K562 (cell line): Measurements from ENCODE around the gene B3GAT3. TPM values are rescaled to one million over a fixed set of nuclear protein-coding genes. Genes with fewer than 3 reads are reported as not detected.
"Not testable (repeated sequence)": the region's sequence is repeated elsewhere in the genome, so short reads cannot be mapped to it uniquely, and the experiment has no call there.

Source experiments
- ATAC-seq: fragments of 200-7000 bp; cut with Tn5 transposase; 3 replicates; pipeline ENCODE4 v1.9.1; 2020; ENCODE audit warnings: moderate library complexity
- BruUV-seq: library from RNA; stranded (reverse); fragments of 400-500 nt; replicated peaks from 2 replicates; lab custom pipeline; 2021; lab: Mats Ljungman, UMichigan
- CTCF ChIA-PET: fragments of 300-600 bp; formaldehyde crosslinking; extraction: SDS; loops from one replicate; lab custom pipeline; 2021; ENCODE audit warnings: low intra/inter-chr PET ratio; lab: Yijun Ruan, JAX
- POLR2A ChIA-PET: fragments of 300-600, 350-650 bp; sonication (Branson Sonifier 250); formaldehyde crosslinking; extraction: SDS; loops from one replicate; lab custom pipeline; 2021; ENCODE audit warnings: antibody characterized with exemption, inconsistent platforms; lab: Yijun Ruan, JAX
- DNase-seq, 4 experiments: peaks; one replicate each; pipeline versions ENCODE4 v3.0.0 to v3.0.0-alpha.2; 2011 to 2018; ENCODE audit warnings: low spot score in 3 of 4, mixed read lengths in 3 of 4; ENCODE audit errors: extremely low read depth in 1 of 4
- FAIRE-seq: peaks from 2 replicates; lab custom pipeline; 2011; peaks lifted over from hg19 to GRCh38; lab: Jason Lieb, UNC
- H2AFZ ChIP-seq: 2 replicates; pipeline ENCODE4 v1.6.0; 2011; ENCODE audit warnings: low read depth, low read length, control low read depth, inconsistent platforms
- H3K27ac ChIP-seq: fragments of 200-600 bp; 3 replicates; pipeline ENCODE4 v1.8.0; 2011; ENCODE audit warnings: low read depth, mild to moderate bottlenecking, control low read depth, inconsistent platforms, low read length, moderate library complexity, mixed read lengths; ENCODE audit errors: extremely low read depth
- H3K27me3 ChIP-seq, 2 experiments: fragments of 300-600 bp in 1 of 2; 2 replicates in 1 of 2; 3 replicates in 1 of 2; pipeline versions ENCODE4 v1.6.0 to v1.8.0; 2011; ENCODE audit warnings: inconsistent platforms in 2 of 2, low read length in 2 of 2, mild to moderate bottlenecking in 1 of 2, mixed read lengths in 1 of 2, moderate library complexity in 1 of 2; ENCODE audit not compliant: control insufficient read depth in 2 of 2, insufficient read depth in 2 of 2
- H3K36me3 ChIP-seq: fragments of 300-600 bp; 3 replicates; pipeline ENCODE4 v1.8.0; 2011; ENCODE audit warnings: mild to moderate bottlenecking, low read length, inconsistent platforms; ENCODE audit not compliant: control insufficient read depth, insufficient read depth
- H3K4me1 ChIP-seq, 2 experiments: fragments of 200-600 bp in 1 of 2; replicated peaks in 1 of 2; 2 replicates in 1 of 2; 3 replicates in 1 of 2; pipeline versions ENCODE4 v1.5.1 to v1.8.0; 2011; ENCODE audit warnings: inconsistent platforms in 2 of 2, low read length in 2 of 2, mild to moderate bottlenecking in 1 of 2, mixed read lengths in 1 of 2, moderate library complexity in 1 of 2; ENCODE audit not compliant: control insufficient read depth in 2 of 2, insufficient read depth in 2 of 2
- H3K4me2 ChIP-seq: 2 replicates; pipeline ENCODE4 v1.6.1; 2011; ENCODE audit warnings: low read length, control low read depth, inconsistent platforms, mixed read lengths; ENCODE audit not compliant: insufficient read depth
- H3K4me3 ChIP-seq: fragments of 200-600 bp; sonication (generic), shearing (Covaris generic); 2 replicates; pipeline ENCODE4 v1.5.1; 2016; ENCODE audit warnings: control low read depth, inconsistent platforms
- H3K79me2 ChIP-seq: fragments of 200-600 bp; 3 replicates; pipeline ENCODE4 v1.8.0; 2011; ENCODE audit warnings: low read length, inconsistent platforms; ENCODE audit not compliant: control insufficient read depth, insufficient read depth
- H3K9ac ChIP-seq, 2 experiments: 2 replicates each; pipeline versions ENCODE4 v1.6.0 to v1.6.1; 2011; ENCODE audit warnings: low read depth in 2 of 2, low read length in 2 of 2, control low read depth in 1 of 2, inconsistent platforms in 1 of 2, mild to moderate bottlenecking in 1 of 2, mixed read lengths in 1 of 2; ENCODE audit not compliant: insufficient read depth in 1 of 2
- H3K9me1 ChIP-seq: one replicate; pipeline ENCODE4 v1.6.0; 2011; ENCODE audit warnings: inconsistent platforms, mild to moderate bottlenecking, low read length, moderate library complexity; ENCODE audit not compliant: control insufficient read depth, insufficient read depth
- H3K9me3 ChIP-seq: replicated peaks from 2 replicates; pipeline ENCODE4 v1.5.1; 2011; ENCODE audit warnings: low read depth, low read length, inconsistent platforms; ENCODE audit not compliant: control insufficient read depth, insufficient read depth
- H4K20me1 ChIP-seq: replicated peaks from 2 replicates; pipeline ENCODE4 v1.6.1; 2011; ENCODE audit warnings: low read length, inconsistent platforms, mixed read lengths; ENCODE audit not compliant: control insufficient read depth, insufficient read depth
- BHLHE40 ChIP-seq: IDR thresholded peaks from 2 replicates; pipeline ENCODE4 v1.6.1; 2011; ENCODE audit warnings: low read length, improper control_type of control experiment
- SMC3 ChIP-seq: conservative IDR thresholded peaks from 2 replicates; pipeline ENCODE4 v1.6.1; 2011; ENCODE audit warnings: low read depth, low read length, improper control_type of control experiment; ENCODE audit not compliant: insufficient read depth
- TCF3 ChIP-seq: sonication (generic); formaldehyde crosslinking; IDR thresholded peaks from 2 replicates; pipeline ENCODE4 v1.4.0; 2020; ENCODE audit warnings: mild to moderate bottlenecking, missing genetic modification reagents
- WGBS: fragments of 100-300 bp; shearing (Covaris generic); methylation state at CpG from one replicate; pipeline ENCODE4 v1.1.6; 2016; ENCODE audit warnings: low coverage, mixed read lengths; ENCODE audit not compliant: insufficient coverage; ENCODE audit errors: missing lambda C conversion rate; 5-methylcytosine and 5-hydroxymethylcytosine counted together
- in situ Hi-C: fragments of 300-500 bp; cut with MboI; formaldehyde crosslinking; loops from 4 replicates; pipeline ENCODE4 v1.15.0; 2018; ENCODE audit warnings: inconsistent platforms, mixed read lengths
- intact Hi-C: fragments of 100-400 bp; cut with micrococcal nuclease; formaldehyde crosslinking; loops from 2 replicates; pipeline ENCODE4 v1.14.2; 2022
- polyA plus RNA-seq, 8 experiments: library from polyadenylated mRNA; depleted of rRNA in 4 of 8; stranded (reverse) in 5 of 8; unstranded in 3 of 8; fragments of >200 nt; fragmentation: Nextera tagmentation in 2 of 8; fragmentation: Illumina TruSeq in 1 of 8; extraction: Ambion mirVana in 2 of 8; extraction: Trizol in 1 of 8; gene quantifications; 2 replicates each; pipeline versions ENCODE4 v1.2.1 to v1.2.3, GENCODE V29; 2011 to 2014; ENCODE audit warnings: inconsistent platforms in 1 of 8, missing spikeins in 1 of 8
- total RNA-seq, 7 experiments: library from RNA; depleted of rRNA in 6 of 7; stranded (reverse); fragments of >200 nt in 6 of 7; fragmentation: Illumina TruSeq in 2 of 7; extraction: Trizol in 2 of 7; gene quantifications; 2 replicates each; pipeline versions ENCODE4 v1.2.1 to v1.2.3, GENCODE V29; 2011 to 2021; ENCODE audit warnings: low replicate concordance in 1 of 7
- TF ChIP-seq, protein P1 (sequence below): fragments of 450-650 bp; IDR thresholded peaks from 2 replicates; pipeline ENCODE4 v1.6.1; 2017; ENCODE audit warnings: antibody characterized with exemption, mild to moderate bottlenecking

B3GAT3 gene
- total and polyA plus RNA-seq, 9 of the 15 experiments (the other 6 are each of a cell fraction or from before 2014, with no cell fraction given), result 0.30 to 64.0 (median 21.4) TPM

DNA sequence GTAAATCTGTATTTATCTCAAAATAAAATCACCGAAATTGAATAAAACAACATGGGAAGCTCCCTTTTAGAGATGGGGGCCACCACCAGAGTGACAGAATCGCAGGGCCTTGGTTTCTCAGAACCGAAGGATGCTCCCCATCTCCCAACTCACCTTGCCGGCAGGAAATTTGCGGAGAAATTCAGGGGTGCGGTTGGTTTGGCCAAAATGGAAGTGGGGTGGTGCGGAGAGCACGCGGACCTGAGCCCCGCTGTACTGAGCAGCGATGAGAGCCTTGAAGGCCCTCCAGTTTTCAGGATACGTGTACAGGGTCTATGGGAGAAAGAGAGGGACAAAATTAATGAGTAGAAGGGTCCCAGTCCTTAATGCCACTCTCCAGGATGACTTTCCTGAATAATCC lies 49.4 kb downstream of the B3GAT3 start (continued):
- TF ChIP-seq, protein P1, sequence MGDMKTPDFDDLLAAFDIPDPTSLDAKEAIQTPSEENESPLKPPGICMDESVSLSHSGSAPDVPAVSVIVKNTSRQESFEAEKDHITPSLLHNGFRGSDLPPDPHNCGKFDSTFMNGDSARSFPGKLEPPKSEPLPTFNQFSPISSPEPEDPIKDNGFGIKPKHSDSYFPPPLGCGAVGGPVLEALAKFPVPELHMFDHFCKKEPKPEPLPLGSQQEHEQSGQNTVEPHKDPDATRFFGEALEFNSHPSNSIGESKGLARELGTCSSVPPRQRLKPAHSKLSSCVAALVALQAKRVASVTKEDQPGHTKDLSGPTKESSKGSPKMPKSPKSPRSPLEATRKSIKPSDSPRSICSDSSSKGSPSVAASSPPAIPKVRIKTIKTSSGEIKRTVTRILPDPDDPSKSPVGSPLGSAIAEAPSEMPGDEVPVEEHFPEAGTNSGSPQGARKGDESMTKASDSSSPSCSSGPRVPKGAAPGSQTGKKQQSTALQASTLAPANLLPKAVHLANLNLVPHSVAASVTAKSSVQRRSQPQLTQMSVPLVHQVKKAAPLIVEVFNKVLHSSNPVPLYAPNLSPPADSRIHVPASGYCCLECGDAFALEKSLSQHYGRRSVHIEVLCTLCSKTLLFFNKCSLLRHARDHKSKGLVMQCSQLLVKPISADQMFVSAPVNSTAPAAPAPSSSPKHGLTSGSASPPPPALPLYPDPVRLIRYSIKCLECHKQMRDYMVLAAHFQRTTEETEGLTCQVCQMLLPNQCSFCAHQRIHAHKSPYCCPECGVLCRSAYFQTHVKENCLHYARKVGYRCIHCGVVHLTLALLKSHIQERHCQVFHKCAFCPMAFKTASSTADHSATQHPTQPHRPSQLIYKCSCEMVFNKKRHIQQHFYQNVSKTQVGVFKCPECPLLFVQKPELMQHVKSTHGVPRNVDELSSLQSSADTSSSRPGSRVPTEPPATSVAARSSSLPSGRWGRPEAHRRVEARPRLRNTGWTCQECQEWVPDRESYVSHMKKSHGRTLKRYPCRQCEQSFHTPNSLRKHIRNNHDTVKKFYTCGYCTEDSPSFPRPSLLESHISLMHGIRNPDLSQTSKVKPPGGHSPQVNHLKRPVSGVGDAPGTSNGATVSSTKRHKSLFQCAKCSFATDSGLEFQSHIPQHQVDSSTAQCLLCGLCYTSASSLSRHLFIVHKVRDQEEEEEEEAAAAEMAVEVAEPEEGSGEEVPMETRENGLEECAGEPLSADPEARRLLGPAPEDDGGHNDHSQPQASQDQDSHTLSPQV, result 0 out of 2 replicates have a peak, but pooled peaks have one; percentile 28
- TF ChIP-seq SMC3 (no peak), TCF3 (CRISPR knock-in tag) (0 out of 2 replicates have a peak, but pooled peaks have one; percentile 7), BHLHE40 (no peak)
- TF ChIP-seq, all 486 proteins: peak for 4

DNA sequence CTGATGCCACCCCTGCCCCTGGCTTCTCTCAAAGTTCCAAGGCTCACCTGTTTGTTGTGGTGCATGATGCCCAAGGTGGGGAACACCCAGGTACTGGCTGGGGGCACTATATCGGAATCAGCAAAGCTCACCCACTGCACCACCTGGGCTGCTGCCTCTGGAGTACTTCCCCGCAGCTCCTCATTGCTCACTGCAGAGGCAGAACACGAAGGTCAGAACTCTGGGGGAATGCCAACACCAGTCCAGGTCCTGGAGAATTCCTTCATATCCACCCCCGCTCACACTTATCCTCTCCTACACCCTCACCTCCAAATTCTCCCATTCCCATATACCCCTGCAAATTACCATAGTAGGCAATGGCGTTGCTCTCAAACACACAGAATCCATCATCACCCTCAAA lies 50.3 kb downstream of the B3GAT3 start:
- H3K4me2 ChIP-seq, result peak overlapping the region; percentile 96
- WGBS, result 82% methylated on average over 5 of the region's 5 CpGs
- in situ Hi-C loops, H3K27me3 ChIP-seq, H4K20me1 ChIP-seq, H3K9me3 ChIP-seq, H2AFZ ChIP-seq, ATAC-seq, H3K9me1 ChIP-seq, intact Hi-C loops, DNase-seq, BruUV-seq, CTCF ChIA-PET, FAIRE-seq, POLR2A ChIA-PET: not testable (repeated sequence)
- H3K4me1 ChIP-seq, result peaks cover 22 to 37% of the 10 kb centered on the region in 2 experiments; a peak in 4 of 5 replicates
- H3K36me3 ChIP-seq, result peaks cover 85% of the 10 kb centered on the region
- H3K4me3 ChIP-seq, result peak overlapping the region; percentile 96; the same call in 1 of the 2 replicates
- peak overlapping the region; percentile 27 to 95; a peak in 3 of 4 replicates for H3K9ac ChIP-seq
- peak overlapping the region; percentile 88 for H3K27ac ChIP-seq
- H3K79me2 ChIP-seq, result peaks cover 83% of the 10 kb centered on the region

DNA sequence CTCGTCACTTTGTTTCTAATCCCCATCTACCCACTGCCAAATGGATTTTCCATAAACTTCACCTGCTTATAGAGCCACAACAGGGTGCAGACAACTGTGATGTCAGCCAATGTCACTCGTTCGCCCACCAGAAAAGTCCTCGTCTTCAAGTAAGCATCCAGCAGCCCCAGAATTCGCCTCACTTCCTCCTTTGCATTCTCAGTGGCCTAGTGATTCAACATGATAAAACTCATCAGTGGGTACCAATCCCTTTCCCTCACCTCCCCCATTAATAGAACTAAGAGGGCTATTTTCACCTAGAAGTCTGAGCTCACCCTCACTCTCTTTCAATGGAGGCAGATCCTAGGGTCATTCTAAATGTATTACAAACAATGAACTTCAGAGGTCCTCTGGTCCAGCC lies 50.9 kb downstream of the B3GAT3 start:
- H3K4me3 ChIP-seq, H4K20me1 ChIP-seq, H3K9me1 ChIP-seq, H3K27me3 ChIP-seq, FAIRE-seq, H3K9me3 ChIP-seq, H3K27ac ChIP-seq, DNase-seq, ATAC-seq, in situ Hi-C loops, CTCF ChIA-PET, BruUV-seq, intact Hi-C loops, H2AFZ ChIP-seq: not testable (repeated sequence)
- H3K4me1 ChIP-seq, result peaks cover 22 to 35% of the 10 kb centered on the region in 2 experiments; a peak in 4 of 5 replicates
- peaks cover 89% of the 10 kb centered on the region for H3K79me2 ChIP-seq
- POLR2A ChIA-PET, result interaction anchor here (1.9 to 2.3 kb wide), 2 partner anchors 21 to 94 kb away, joined by 7 to 8 read pairs; partner anchors contain the start of genes C11orf98, CSKMT and TUT1
- WGBS, result 87% methylated on average over 5 of the region's 5 CpGs
- H3K9ac ChIP-seq, result 0 out of 4 replicates have a peak overlapping the region, but pooled peaks of 1 of the 2 experiments have one; percentile 27
- H3K36me3 ChIP-seq, result peaks cover 85% of the 10 kb centered on the region
- peak overlapping the region; percentile 96 for H3K4me2 ChIP-seq
